PC-9 (cell line): Measurements from ENCODE around the gene SLC7A11. TPM values are rescaled to one million over a fixed set of nuclear protein-coding genes. Genes with fewer than 3 reads are reported as not detected.

Source experiments
- BruUV-seq: library from RNA; stranded (reverse); fragments of 400-500 nt; replicated peaks from 2 replicates; lab custom pipeline; 2021; lab: Mats Ljungman, UMichigan
- CTCF ChIA-PET: fragments of 300-600 bp; sonication (Branson Sonifier 250); formaldehyde crosslinking; loops from one replicate; lab custom pipeline; 2022; ENCODE audit warnings: antibody characterized with exemption; lab: Charles Lee
- POLR2A ChIA-PET: fragments of 300-600 bp; sonication (Branson Sonifier 250); formaldehyde crosslinking; loops from one replicate; lab custom pipeline; 2022; ENCODE audit warnings: antibody characterized with exemption; ENCODE audit not compliant: unreplicated experiment; lab: Charles Lee
- DNase-seq, 2 experiments: peaks; one replicate each; pipeline versions ENCODE4 v3.0.0 to v3.0.0-alpha.2; 2015 to 2022; ENCODE audit warnings: mixed read lengths in 1 of 2
- H2AFZ ChIP-seq: fragments of 200-600 bp; sonication (generic); 2 replicates; pipeline ENCODE4 v1.8.1; 2017; ENCODE audit warnings: antibody characterized with exemption
- H3F3A ChIP-seq: fragments of 200-600 bp; sonication (generic); 2 replicates; pipeline ENCODE4 v1.8.1; 2017; ENCODE audit warnings: antibody characterized with exemption, mild to moderate bottlenecking, low read depth; ENCODE audit not compliant: insufficient read depth
- H3K27ac ChIP-seq: fragments of 200-600 bp; sonication (generic); 2 replicates; pipeline ENCODE4 v1.6.1; 2016; ENCODE audit warnings: mixed run types
- H3K27me3 ChIP-seq: fragments of 200-600 bp; sonication (generic); 2 replicates; pipeline ENCODE4 v1.6.1; 2016; ENCODE audit warnings: low read depth, mixed run types; ENCODE audit not compliant: insufficient read depth
- H3K36me3 ChIP-seq: fragments of 200-600 bp; sonication (generic); 2 replicates; pipeline ENCODE4 v1.6.1; 2016; ENCODE audit warnings: low read depth, mixed run types
- H3K4me1 ChIP-seq: fragments of 200-600 bp; sonication (generic); replicated peaks from 2 replicates; pipeline ENCODE4 v1.6.1; 2016; ENCODE audit warnings: mixed run types; ENCODE audit not compliant: insufficient read depth
- H3K4me2 ChIP-seq: fragments of 200-600 bp; sonication (generic); 2 replicates; pipeline ENCODE4 v1.6.1; 2017; ENCODE audit warnings: mixed run types
- H3K4me3 ChIP-seq: fragments of 200-600 bp; sonication (generic); 2 replicates; pipeline ENCODE4 v1.6.1; 2016; ENCODE audit warnings: mixed run types
- H3K79me2 ChIP-seq: fragments of 200-600 bp; sonication (generic); 2 replicates; pipeline ENCODE4 v1.6.1; 2017; ENCODE audit warnings: low read depth, mixed run types
- H3K9me2 ChIP-seq: fragments of 200-600 bp; sonication (generic); 2 replicates; pipeline ENCODE4 v1.8.1; 2017; ENCODE audit warnings: mild to moderate bottlenecking; ENCODE audit not compliant: insufficient read depth
- H3K9me3 ChIP-seq: fragments of 200-600 bp; sonication (generic); 2 replicates; pipeline ENCODE4 v1.8.1; 2016; ENCODE audit warnings: low read depth; ENCODE audit not compliant: insufficient read depth
- H4K20me1 ChIP-seq: fragments of 200-600 bp; sonication (generic); 2 replicates; pipeline ENCODE4 v1.8.1; 2017; ENCODE audit not compliant: insufficient read depth
- EZH2 ChIP-seq: fragments of 200-600 bp; sonication (generic); IDR thresholded peaks from 2 replicates; pipeline ENCODE4 v1.8.0; 2017; ENCODE audit warnings: antibody characterized with exemption, low read depth
- intact Hi-C: fragments of 100-400 bp; cut with micrococcal nuclease; formaldehyde crosslinking; loops from one replicate; pipeline ENCODE4 v1.10.0; 2022; ENCODE audit not compliant: unreplicated experiment
- total RNA-seq: library from RNA; stranded (reverse); gene quantifications from 2 replicates; pipeline ENCODE4 v1.2.3, GENCODE V29; 2021
- TF ChIP-seq, protein P1 (sequence below): fragments of 200-600 bp; sonication (generic); conservative IDR thresholded peaks from 2 replicates; pipeline ENCODE4 v1.6.1; 2017; ENCODE audit warnings: mixed run types, antibody characterized with exemption, mild to moderate bottlenecking, moderate library complexity

Gene SLC7A11
- total RNA-seq, 1 experiment from 2014 or later: 187 TPM

GRCh38 chr4:138256608-138257007 is 14.5 kb upstream of the SLC7A11 start:
- Histone ChIP-seq H3K4me1 (peaks cover 17% of the 10 kb centered on the region), H2AFZ (no peak overlapping the region), H3K9me2 (no peaks in the 10 kb centered on the region; the same call in 1 of the 2 replicates), H3K27me3 (no peaks in the 10 kb centered on the region), H3K9me3 (no peaks in the 10 kb centered on the region), H3K36me3 (no peaks in the 10 kb centered on the region), H3K4me3 (no peak overlapping the region), H3K79me2 (no peaks in the 10 kb centered on the region), H4K20me1 (no peaks in the 10 kb centered on the region), H3F3A (no peaks in the 10 kb centered on the region), H3K27ac (no peak overlapping the region), H3K4me2 (no peak overlapping the region)
- no TSS peak for BruUV-seq
- intact Hi-C loops: no loop called here
- ChIA-PET POLR2A (interaction anchor here (0.5 kb wide), 1 partner anchor 14 kb away, joined by 3 read pairs; the partner anchor contains the start of gene SLC7A11), CTCF (no interaction called here)
- no peak for DNase-seq
- TF ChIP-seq, protein P1, sequence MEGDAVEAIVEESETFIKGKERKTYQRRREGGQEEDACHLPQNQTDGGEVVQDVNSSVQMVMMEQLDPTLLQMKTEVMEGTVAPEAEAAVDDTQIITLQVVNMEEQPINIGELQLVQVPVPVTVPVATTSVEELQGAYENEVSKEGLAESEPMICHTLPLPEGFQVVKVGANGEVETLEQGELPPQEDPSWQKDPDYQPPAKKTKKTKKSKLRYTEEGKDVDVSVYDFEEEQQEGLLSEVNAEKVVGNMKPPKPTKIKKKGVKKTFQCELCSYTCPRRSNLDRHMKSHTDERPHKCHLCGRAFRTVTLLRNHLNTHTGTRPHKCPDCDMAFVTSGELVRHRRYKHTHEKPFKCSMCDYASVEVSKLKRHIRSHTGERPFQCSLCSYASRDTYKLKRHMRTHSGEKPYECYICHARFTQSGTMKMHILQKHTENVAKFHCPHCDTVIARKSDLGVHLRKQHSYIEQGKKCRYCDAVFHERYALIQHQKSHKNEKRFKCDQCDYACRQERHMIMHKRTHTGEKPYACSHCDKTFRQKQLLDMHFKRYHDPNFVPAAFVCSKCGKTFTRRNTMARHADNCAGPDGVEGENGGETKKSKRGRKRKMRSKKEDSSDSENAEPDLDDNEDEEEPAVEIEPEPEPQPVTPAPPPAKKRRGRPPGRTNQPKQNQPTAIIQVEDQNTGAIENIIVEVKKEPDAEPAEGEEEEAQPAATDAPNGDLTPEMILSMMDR: no peak
- TF ChIP-seq EZH2: no peak

DNA sequence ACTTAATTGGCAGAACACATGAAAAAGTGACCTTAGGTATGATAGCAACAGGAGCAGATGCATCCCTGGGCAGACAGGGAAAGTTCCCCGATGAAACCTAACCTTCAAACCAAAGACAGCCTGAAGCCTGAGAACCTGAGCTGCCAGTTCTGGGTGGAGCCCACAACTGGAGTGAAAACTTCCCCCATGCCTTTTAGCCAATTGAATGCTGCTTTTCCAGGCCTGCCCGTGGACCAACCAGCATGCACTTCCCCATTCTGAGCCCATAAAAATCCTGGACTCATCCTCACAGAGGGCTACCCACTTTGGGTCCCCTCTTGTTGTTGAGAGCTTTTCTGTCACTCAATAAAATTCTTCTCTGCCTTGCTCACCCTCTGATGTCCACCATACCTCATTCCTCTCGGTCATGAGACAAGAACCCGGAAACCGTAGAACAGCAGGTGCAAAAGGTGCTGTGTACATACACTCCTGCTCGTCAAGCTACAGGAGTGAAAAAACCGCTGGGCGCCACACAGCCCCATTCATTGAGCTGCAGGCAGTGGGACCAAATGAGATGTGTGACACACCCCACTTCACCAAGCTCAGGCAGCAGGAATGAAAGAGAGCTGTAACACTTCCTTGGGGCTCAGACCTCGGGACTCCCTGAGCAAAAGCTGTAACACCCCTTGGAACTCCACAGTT is 13.9 kb upstream of the SLC7A11 start:
- no peaks in the 10 kb centered on the region; the same call in 1 of the 2 replicates for H3K9me2 ChIP-seq
- no TSS peak for BruUV-seq
- H3K4me1 ChIP-seq: peaks cover 17% of the 10 kb centered on the region
- ChIA-PET CTCF (no interaction called here), POLR2A (interaction anchor here (0.5 kb wide), 1 partner anchor 14 kb away, joined by 3 read pairs; the partner anchor contains the start of gene SLC7A11)
- no peaks in the 10 kb centered on the region for H3F3A ChIP-seq
- TF ChIP-seq, protein P1: no peak
- no peak for TF ChIP-seq EZH2
- no peaks in the 10 kb centered on the region for H3K9me3 ChIP-seq
- no peaks in the 10 kb centered on the region for H3K79me2 ChIP-seq
- intact Hi-C loops: no loop called here
- no peak for DNase-seq
- H2AFZ ChIP-seq: no peak overlapping the region
- H3K27ac ChIP-seq: no peak overlapping the region
- no peaks in the 10 kb centered on the region for H3K27me3 ChIP-seq
- no peak overlapping the region for H3K4me3 ChIP-seq
- H4K20me1 ChIP-seq: no peaks in the 10 kb centered on the region
- no peak overlapping the region for H3K4me2 ChIP-seq
- H3K36me3 ChIP-seq: no peaks in the 10 kb centered on the region

DNA sequence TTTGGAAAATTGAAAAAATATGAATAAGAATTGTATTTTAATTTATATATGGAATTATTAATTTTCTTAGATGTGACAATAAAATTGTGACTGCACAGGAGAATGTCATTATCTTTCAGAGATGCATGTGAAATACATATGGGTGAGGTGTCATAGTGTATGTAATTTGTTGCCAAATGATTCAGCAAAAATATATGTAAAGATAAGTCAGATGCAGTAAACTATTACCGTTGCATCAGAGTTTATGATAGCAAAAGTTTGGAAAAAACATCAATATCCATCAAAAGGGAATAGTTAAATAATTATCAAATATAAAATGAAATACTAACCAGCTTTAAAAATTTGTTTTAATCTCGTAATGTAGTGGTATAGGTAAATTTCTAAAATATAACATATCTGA is 10.4 kb upstream of the SLC7A11 start:
- no TSS peak for BruUV-seq
- no peaks in the 10 kb centered on the region for H4K20me1 ChIP-seq
- TF ChIP-seq EZH2: no peak
- TF ChIP-seq, protein P1: no peak
- H3K27me3 ChIP-seq: no peaks in the 10 kb centered on the region
- H3K9me2 ChIP-seq: no peaks in the 10 kb centered on the region
- no peaks in the 10 kb centered on the region for H3F3A ChIP-seq
- H2AFZ ChIP-seq: no peak overlapping the region
- POLR2A ChIA-PET: no interaction called here
- no peak for DNase-seq
- intact Hi-C loops: no loop called here
- H3K4me1 ChIP-seq: peaks cover 8% of the 10 kb centered on the region; the same call in 1 of the 2 replicates
- peak overlapping the region; percentile 38; the same call in 1 of the 2 replicates for H3K4me2 ChIP-seq
- H3K9me3 ChIP-seq: no peaks in the 10 kb centered on the region
- H3K27ac ChIP-seq: peak overlapping the region; percentile 66
- CTCF ChIA-PET: no interaction called here
- H3K4me3 ChIP-seq: no peak overlapping the region
- H3K36me3 ChIP-seq: no peaks in the 10 kb centered on the region
- no peaks in the 10 kb centered on the region for H3K79me2 ChIP-seq
